HG03064 (cell line): ENCODE results near the gene TRAPPC3L.

Experiments used
- ATAC-seq: cut with Tn5 transposase; IDR thresholded peaks from one replicate; pipeline ENCODE4 v1.9.1; 2021; ENCODE audit warnings: low read depth; ENCODE audit not compliant: unreplicated experiment

TRAPPC3L gene

DNA sequence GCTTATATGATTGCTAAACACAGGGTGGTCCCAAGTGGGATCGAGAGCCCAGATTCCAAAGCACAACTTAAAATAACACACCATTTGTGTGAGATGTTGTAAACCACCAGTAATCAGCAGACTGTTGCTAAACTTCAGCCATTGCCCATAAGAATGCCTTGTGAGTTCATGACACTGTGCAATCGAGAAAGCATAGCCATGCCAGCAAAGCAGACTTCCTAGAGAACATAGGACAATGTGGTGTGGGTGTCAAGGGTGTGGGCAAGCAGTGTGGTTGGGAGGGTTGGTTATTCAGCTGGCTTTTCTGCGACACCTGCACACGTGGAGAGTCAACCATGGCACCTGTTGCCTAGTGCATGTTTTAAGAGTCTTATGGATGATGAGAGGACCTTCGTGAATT lies 100.4 kb downstream of the TRAPPC3L start:
- no peak for ATAC-seq
